Ishikawa (cell line): ENCODE results near the gene PHF2.

Source experiments
- CEBPB ChIP-seq: IDR thresholded peaks from 2 replicates; pipeline ENCODE4 v1.6.1; 2012
- CREB1 ChIP-seq: IDR thresholded peaks from 2 replicates; pipeline ENCODE4 v1.6.1; 2012; ENCODE audit warnings: low read depth
- EGR1 ChIP-seq: IDR thresholded peaks from 2 replicates; pipeline ENCODE4 v1.6.1; 2012
- EP300 ChIP-seq: IDR thresholded peaks from 2 replicates; pipeline ENCODE4 v1.6.1; 2012; ENCODE audit warnings: borderline replicate concordance
- FOXM1 ChIP-seq: IDR thresholded peaks from 2 replicates; pipeline ENCODE4 v1.6.1; 2012; ENCODE audit warnings: low read depth, borderline replicate concordance
- NFIC ChIP-seq: IDR thresholded peaks from 2 replicates; pipeline ENCODE4 v1.6.1; 2012
- RAD21 ChIP-seq: IDR thresholded peaks from 2 replicates; pipeline ENCODE4 v1.6.1; 2012; ENCODE audit warnings: low read depth
- TAF1 ChIP-seq: IDR thresholded peaks from 2 replicates; pipeline ENCODE4 v1.6.1; 2012; ENCODE audit warnings: low read depth, mild to moderate bottlenecking
- TCF12 ChIP-seq: IDR thresholded peaks from 2 replicates; pipeline ENCODE4 v1.6.1; 2012; ENCODE audit warnings: low read depth
- TEAD4 ChIP-seq: IDR thresholded peaks from 2 replicates; pipeline ENCODE4 v1.6.1; 2012
- YY1 ChIP-seq: IDR thresholded peaks from 2 replicates; pipeline ENCODE4 v1.6.1; 2012; ENCODE audit warnings: low read depth
- ZBTB7A ChIP-seq: IDR thresholded peaks from 2 replicates; pipeline ENCODE4 v1.6.1; 2012; ENCODE audit warnings: low read depth
- TF ChIP-seq, protein P1 (sequence below): IDR thresholded peaks from 2 replicates; pipeline ENCODE4 v1.6.1; 2012
- TF ChIP-seq, protein P2 (sequence below): IDR thresholded peaks from 2 replicates; pipeline ENCODE4 v1.6.1; 2012; ENCODE audit warnings: low read depth, mild to moderate bottlenecking
- TF ChIP-seq, protein P3 (sequence below): IDR thresholded peaks from 2 replicates; pipeline ENCODE4 v1.6.1; 2012

Gene PHF2

DNA sequence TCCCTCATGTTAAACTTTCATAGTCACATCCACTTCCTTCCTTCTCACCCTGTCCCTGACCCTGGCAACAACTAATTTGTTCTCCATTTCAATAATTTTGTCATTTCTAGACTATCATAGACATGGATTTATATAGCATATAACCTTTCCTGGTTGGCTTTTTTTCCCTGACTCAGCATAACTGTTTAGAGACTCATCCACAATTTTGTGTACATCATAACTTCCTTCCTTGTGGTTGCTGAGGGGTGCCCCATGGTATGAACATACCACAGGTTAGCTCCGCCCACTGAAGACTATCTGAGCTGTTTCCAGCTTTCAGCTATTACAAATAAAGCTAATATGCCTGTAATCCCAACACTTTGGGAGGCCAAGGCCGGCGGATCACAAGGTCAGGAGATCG is 137.3 kb downstream of the PHF2 start:
- TF ChIP-seq CEBPB (no peak), YY1 (no peak), NFIC (no peak), TAF1 (no peak), CREB1 (no peak), RAD21 (no peak), FOXM1 (no peak), TEAD4 (no peak), EP300 (no peak)
- TF ChIP-seq, protein P1, sequence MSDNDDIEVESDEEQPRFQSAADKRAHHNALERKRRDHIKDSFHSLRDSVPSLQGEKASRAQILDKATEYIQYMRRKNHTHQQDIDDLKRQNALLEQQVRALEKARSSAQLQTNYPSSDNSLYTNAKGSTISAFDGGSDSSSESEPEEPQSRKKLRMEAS = no peak
- TF ChIP-seq, protein P2, sequence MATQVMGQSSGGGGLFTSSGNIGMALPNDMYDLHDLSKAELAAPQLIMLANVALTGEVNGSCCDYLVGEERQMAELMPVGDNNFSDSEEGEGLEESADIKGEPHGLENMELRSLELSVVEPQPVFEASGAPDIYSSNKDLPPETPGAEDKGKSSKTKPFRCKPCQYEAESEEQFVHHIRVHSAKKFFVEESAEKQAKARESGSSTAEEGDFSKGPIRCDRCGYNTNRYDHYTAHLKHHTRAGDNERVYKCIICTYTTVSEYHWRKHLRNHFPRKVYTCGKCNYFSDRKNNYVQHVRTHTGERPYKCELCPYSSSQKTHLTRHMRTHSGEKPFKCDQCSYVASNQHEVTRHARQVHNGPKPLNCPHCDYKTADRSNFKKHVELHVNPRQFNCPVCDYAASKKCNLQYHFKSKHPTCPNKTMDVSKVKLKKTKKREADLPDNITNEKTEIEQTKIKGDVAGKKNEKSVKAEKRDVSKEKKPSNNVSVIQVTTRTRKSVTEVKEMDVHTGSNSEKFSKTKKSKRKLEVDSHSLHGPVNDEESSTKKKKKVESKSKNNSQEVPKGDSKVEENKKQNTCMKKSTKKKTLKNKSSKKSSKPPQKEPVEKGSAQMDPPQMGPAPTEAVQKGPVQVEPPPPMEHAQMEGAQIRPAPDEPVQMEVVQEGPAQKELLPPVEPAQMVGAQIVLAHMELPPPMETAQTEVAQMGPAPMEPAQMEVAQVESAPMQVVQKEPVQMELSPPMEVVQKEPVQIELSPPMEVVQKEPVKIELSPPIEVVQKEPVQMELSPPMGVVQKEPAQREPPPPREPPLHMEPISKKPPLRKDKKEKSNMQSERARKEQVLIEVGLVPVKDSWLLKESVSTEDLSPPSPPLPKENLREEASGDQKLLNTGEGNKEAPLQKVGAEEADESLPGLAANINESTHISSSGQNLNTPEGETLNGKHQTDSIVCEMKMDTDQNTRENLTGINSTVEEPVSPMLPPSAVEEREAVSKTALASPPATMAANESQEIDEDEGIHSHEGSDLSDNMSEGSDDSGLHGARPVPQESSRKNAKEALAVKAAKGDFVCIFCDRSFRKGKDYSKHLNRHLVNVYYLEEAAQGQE = no peak

DNA sequence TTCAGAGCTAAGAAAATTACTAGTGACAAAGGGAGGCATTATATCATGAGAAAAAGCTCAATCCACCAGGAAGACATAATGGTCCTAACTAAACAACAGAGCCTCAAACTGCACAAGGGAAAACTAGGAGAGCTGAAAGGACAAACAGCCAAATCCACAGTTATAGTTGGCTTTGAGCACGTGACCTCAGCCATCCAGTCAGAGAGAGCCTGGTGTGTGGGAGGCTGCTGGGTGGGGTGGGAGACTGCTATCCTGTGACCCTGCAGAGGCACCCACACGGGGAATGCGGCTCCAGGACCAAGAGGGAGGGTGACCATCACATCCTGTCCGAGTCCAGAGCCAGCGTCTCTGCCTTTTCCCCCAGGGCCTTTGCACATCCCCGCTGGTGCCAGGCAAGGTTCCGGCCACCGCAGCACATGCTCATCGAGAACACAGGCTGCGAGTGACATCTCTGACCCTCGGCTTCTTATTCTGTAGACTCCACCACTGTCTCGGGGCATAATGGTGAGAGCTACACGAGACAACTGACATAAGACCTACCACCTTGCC is 145.1 kb downstream of the PHF2 start:
- TF ChIP-seq CREB1 (no peak), TAF1 (no peak), RAD21 (no peak), TCF12 (no peak), CEBPB (no peak), ZBTB7A (no peak), EGR1 (no peak), FOXM1 (no peak), EP300 (no peak), NFIC (no peak), YY1 (no peak), TEAD4 (no peak)
- TF ChIP-seq, protein P3, sequence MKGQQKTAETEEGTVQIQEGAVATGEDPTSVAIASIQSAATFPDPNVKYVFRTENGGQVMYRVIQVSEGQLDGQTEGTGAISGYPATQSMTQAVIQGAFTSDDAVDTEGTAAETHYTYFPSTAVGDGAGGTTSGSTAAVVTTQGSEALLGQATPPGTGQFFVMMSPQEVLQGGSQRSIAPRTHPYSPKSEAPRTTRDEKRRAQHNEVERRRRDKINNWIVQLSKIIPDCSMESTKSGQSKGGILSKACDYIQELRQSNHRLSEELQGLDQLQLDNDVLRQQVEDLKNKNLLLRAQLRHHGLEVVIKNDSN = no peak
- TF ChIP-seq, protein P2 = no peak
- TF ChIP-seq, protein P1 = no peak

DNA sequence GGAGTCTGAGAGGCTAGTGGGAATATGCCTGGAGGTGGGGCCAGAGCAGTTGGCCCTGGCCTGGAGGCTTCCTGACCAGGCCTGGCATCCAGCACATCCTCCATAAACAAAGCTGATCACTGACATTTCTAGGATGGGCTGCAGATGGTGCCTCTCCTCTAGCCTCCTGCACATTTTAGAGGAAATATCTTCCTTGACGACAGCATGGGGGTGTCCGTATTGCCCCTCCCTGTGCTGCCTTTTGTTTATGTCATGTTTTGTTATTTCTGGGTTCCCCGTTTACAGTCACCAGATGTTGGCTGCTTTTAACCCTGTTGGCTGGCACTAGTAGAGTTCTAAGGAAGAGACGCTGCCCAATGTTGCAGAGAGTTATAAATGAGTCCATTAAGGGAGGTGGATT is 148.5 kb downstream of the PHF2 start:
- TF ChIP-seq FOXM1 (no peak), NFIC (no peak)

DNA sequence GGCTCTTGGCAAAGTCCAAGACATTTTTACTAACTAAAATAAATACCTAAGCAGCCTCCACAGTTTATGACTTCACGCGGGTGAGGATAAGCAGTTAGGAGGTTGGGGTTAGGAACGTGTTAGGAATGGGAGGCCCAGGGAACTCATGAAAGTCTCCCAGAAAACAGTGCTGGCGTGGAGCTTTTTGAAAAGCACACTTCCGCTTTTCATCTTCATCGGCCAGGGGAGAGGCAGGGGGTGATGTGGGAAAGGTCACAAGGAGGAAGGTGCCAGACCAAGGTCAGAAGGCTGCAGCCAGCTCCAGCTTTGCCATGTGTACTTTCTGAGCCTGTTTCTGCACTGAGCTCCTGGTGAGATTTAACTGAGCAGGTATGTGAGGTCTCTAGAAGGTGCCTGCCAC is 149.0 kb downstream of the PHF2 start:
- TF ChIP-seq, protein P3 = no peak
- no peak for TF ChIP-seq ZBTB7A
- TF ChIP-seq EGR1 = no peak
- TF ChIP-seq NFIC = no peak
- no peak for TF ChIP-seq CEBPB
- TF ChIP-seq TEAD4 = no peak
- no peak for TF ChIP-seq CREB1
- TF ChIP-seq TCF12 = no peak
- no peak for TF ChIP-seq EP300
- no peak for TF ChIP-seq YY1
- TF ChIP-seq, protein P2 = no peak
- TF ChIP-seq FOXM1 = no peak
- TF ChIP-seq, protein P1 = no peak
- no peak for TF ChIP-seq TAF1
- no peak for TF ChIP-seq RAD21

DNA sequence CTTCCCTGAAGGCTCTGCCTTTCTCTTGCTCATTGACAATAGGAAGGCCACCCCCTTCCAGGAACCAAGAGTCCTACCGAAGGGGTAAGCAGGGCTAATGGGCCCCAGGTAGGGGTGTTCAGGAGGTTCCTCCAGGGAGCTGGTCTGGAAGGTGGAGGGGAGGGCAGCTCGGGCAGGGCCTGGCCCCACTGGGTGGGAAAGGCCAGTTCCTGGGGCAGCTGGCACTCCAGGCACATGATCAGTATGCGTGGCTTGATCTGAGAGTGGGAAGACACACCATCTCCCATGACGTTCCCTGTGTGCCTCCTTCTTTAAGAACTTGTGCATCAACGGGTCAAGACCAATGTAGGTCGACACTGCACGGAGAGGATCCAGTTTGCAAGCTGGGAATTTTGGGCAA is 149.8 kb downstream of the PHF2 start:
- TF ChIP-seq TAF1 (no peak), EP300 (no peak), FOXM1 (no peak), YY1 (no peak), EGR1 (no peak), RAD21 (no peak), CREB1 (no peak), CEBPB (no peak), NFIC (no peak), ZBTB7A (no peak), TCF12 (no peak), TEAD4 (no peak)
- TF ChIP-seq, protein P1 = no peak
- TF ChIP-seq, protein P2 = no peak
- TF ChIP-seq, protein P3 = no peak
